HG03039 (cell line): ENCODE measurements around the gene F7.
"Not testable (repeated sequence)": the region's sequence is repeated elsewhere in the genome, so short reads cannot be mapped to it uniquely, and the experiment has no call there.

ENCODE experiments used
- ATAC-seq: cut with Tn5 transposase; IDR thresholded peaks from one replicate; pipeline ENCODE4 v1.9.1; 2021; ENCODE audit warnings: mild to moderate bottlenecking, moderate library complexity; ENCODE audit not compliant: unreplicated experiment

Gene F7

GRCh38 chr13:113150550-113151365, 45.2 kb downstream of the F7 start:
- no peak for ATAC-seq

- no peak for ATAC-seq
Observed at GRCh38 chr13:113151745-113152690, 46.4 kb downstream of the F7 start.

- no peak for ATAC-seq
Observed at GRCh38 chr13:113152691-113152983, 47.0 kb downstream of the F7 start.

- no peak for ATAC-seq
Observed at GRCh38 chr13:113152984-113153809, 47.6 kb downstream of the F7 start.

- peak; percentile 42 for ATAC-seq
Observed at GRCh38 chr13:113153810-113154748, 48.5 kb downstream of the F7 start.

GRCh38 chr13:113155201-113155600, 49.6 kb downstream of the F7 start:
- no peak for ATAC-seq

- ATAC-seq = no peak
Observed at GRCh38 chr13:113155982-113156655, 50.5 kb downstream of the F7 start.

- no peak for ATAC-seq
Observed at GRCh38 chr13:113157206-113157928, 51.8 kb downstream of the F7 start.

GRCh38 chr13:113157929-113158747, 52.5 kb downstream of the F7 start, which contains the start of gene PROZ:
Gene PROZ (plus strand): TSS chr13:113158648. CDS start chr13:113158661, 13 bp downstream.
- ATAC-seq = no peak

GRCh38 chr13:113158946-113159345, 53.4 kb downstream of the F7 start:
- ATAC-seq = no peak

- ATAC-seq = no peak
Observed at GRCh38 chr13:113159701-113160100, 54.1 kb downstream of the F7 start.

GRCh38 chr13:113160983-113161382, 55.4 kb downstream of the F7 start:
- no peak for ATAC-seq

- no peak for ATAC-seq
Observed at GRCh38 chr13:113161433-113161832, 55.8 kb downstream of the F7 start.

GRCh38 chr13:113161975-113162374, 56.4 kb downstream of the F7 start:
- ATAC-seq = not testable (repeated sequence)

- ATAC-seq = no peak
Observed at GRCh38 chr13:113162783-113163685, 57.4 kb downstream of the F7 start.

- ATAC-seq = no peak
Observed at GRCh38 chr13:113164492-113164891, 58.9 kb downstream of the F7 start.

GRCh38 chr13:113166266-113166665, 60.7 kb downstream of the F7 start:
- ATAC-seq = no peak
